Naive thymus-derived CD4-positive, alpha-beta T cell (primary cell): Measurements from ENCODE around the gene PTX4. TPM values are rescaled to one million over a fixed set of nuclear protein-coding genes. Genes with fewer than 3 reads are reported as not detected.

Experiments
- ATAC-seq: fragments of 150-1000 bp; cut with Tn5 transposase; 2 replicates; pipeline ENCODE4 v1.10.0; 2021; ENCODE audit warnings: mild to moderate bottlenecking, moderate library complexity
- CTCF ChIA-PET: fragments of 350-600 bp; sonication (Branson Sonifier 250); formaldehyde crosslinking; loops from one replicate; lab custom pipeline; 2021; ENCODE audit warnings: antibody characterized with exemption; lab: Charles Lee
- POLR2A ChIA-PET: fragments of 350-600 bp; sonication (Branson Sonifier 250); formaldehyde crosslinking; loops from one replicate; lab custom pipeline; 2021; ENCODE audit warnings: antibody characterized with exemption, inconsistent platforms; lab: Charles Lee
- DNase-seq, 9 donors: peaks; one replicate each; pipeline versions ENCODE4 v3.0.0 to v3.0.0-alpha.2; 2020 to 2022; ENCODE audit warnings: mixed read lengths in 1 of 9
- H3K27ac ChIP-seq: one replicate; pipeline ENCODE4 v1.7.0; 2013; ENCODE audit warnings: mild to moderate bottlenecking, low read depth, low read length, moderate library complexity
- H3K27me3 ChIP-seq, 2 donors: one replicate each; pipeline ENCODE4 v1.7.0; 2013; ENCODE audit warnings: low read length in 2 of 2, mild to moderate bottlenecking in 2 of 2, moderate library complexity in 2 of 2; ENCODE audit not compliant: control insufficient read depth in 2 of 2, insufficient read depth in 2 of 2
- H3K36me3 ChIP-seq, 3 experiments: 1 replicate in 2 of 3; 2 replicates in 1 of 3; pipeline ENCODE4 v1.7.0; 2013; ENCODE audit warnings: low read length in 3 of 3, mild to moderate bottlenecking in 3 of 3, moderate library complexity in 1 of 3; ENCODE audit not compliant: insufficient read depth in 3 of 3, control insufficient read depth in 2 of 3
- H3K4me1 ChIP-seq, 2 donors: one replicate each; pipeline ENCODE4 v1.7.0; 2013; ENCODE audit warnings: low read length in 2 of 2, mild to moderate bottlenecking in 2 of 2, moderate library complexity in 1 of 2; ENCODE audit not compliant: control insufficient read depth in 2 of 2, insufficient read depth in 2 of 2
- H3K4me3 ChIP-seq: 2 replicates; pipeline ENCODE4 v1.7.0; 2013; ENCODE audit warnings: mild to moderate bottlenecking, low read length
- H3K9me3 ChIP-seq, 3 experiments: 1 replicate in 2 of 3; 2 replicates in 1 of 3; pipeline ENCODE4 v1.7.0; 2013; ENCODE audit warnings: low read length in 3 of 3; ENCODE audit not compliant: control insufficient read depth in 2 of 3
- H3K27ac Mint-ChIP-seq, 9 donors: one replicate each; pipeline ENCODE4 v1.8.0; 2020 to 2022; ENCODE audit warnings: mixed read lengths in 9 of 9, mild to moderate bottlenecking in 8 of 9, moderate library complexity in 5 of 9, inconsistent platforms in 2 of 9
- H3K27me3 Mint-ChIP-seq, 5 donors: one replicate each; pipeline ENCODE4 v1.8.0; 2021 to 2022; ENCODE audit warnings: mixed read lengths in 5 of 5, mild to moderate bottlenecking in 1 of 5
- H3K36me3 Mint-ChIP-seq, 5 donors: one replicate each; pipeline ENCODE4 v1.8.0; 2020 to 2022; ENCODE audit warnings: mixed read lengths in 5 of 5, mild to moderate bottlenecking in 3 of 5, inconsistent platforms in 1 of 5
- H3K4me1 Mint-ChIP-seq, 7 donors: one replicate each; pipeline ENCODE4 v1.8.0; 2020 to 2022; ENCODE audit warnings: mixed read lengths in 7 of 7, mild to moderate bottlenecking in 3 of 7, inconsistent platforms in 1 of 7
- H3K4me3 Mint-ChIP-seq, 10 donors: one replicate each; pipeline ENCODE4 v1.8.0; 2020 to 2022; ENCODE audit warnings: mild to moderate bottlenecking in 10 of 10, mixed read lengths in 10 of 10, moderate library complexity in 6 of 10, inconsistent platforms in 2 of 10
- H3K9me3 Mint-ChIP-seq, 11 donors: one replicate each; pipeline ENCODE4 v1.8.0; 2020 to 2022; ENCODE audit warnings: mixed read lengths in 11 of 11, mild to moderate bottlenecking in 4 of 11, inconsistent platforms in 1 of 11, moderate library complexity in 1 of 11
- intact Hi-C, 2 donors: fragments of 100-400 bp; cut with micrococcal nuclease; formaldehyde crosslinking; loops; one replicate each; pipeline ENCODE4 v1.15.1; 2023
- polyA plus RNA-seq, 2 donors: library from polyadenylated mRNA; unstranded; fragments of 300-500 nt; fragmentation: Illumina TruSeq; gene quantifications; one replicate each; pipeline ENCODE4 v1.2.3, GENCODE V29; 2021
- total RNA-seq, 6 experiments: library from RNA in 5 of 6; stranded (reverse) in 5 of 6; gene quantifications; 1 replicate in 5 of 6; 2 replicates in 1 of 6; pipeline ENCODE4 v1.2.3 and lab custom pipeline; 2021 to 2026

Gene PTX4
- total and polyA plus RNA-seq, 7 experiments from 2014 or later = 0.24 to 0.64 TPM; not detected in 5

- CTCF ChIA-PET = no interaction called here
- ATAC-seq = no peak
- peaks cover 0 to 6% (median 0%) of the 10 kb centered on the region in 7 donors for H3K4me1 Mint-ChIP-seq
- H3K9me3 Mint-ChIP-seq = no peaks in the 10 kb centered on the region
- POLR2A ChIA-PET = no interaction called here
- Histone ChIP-seq H3K9me3 (no peaks in the 10 kb centered on the region), H3K4me3 (no peak overlapping the region), H3K36me3 (peaks cover 0 to 77% (median 11%) of the 10 kb centered on the region in 3 experiments), H3K27me3 (no peaks in the 10 kb centered on the region), H3K27ac (no peak overlapping the region), H3K4me1 (no peaks in the 10 kb centered on the region)
- intact Hi-C loops = no loop called here
- peaks cover 0 to 16% (median 0%) of the 10 kb centered on the region in 5 donors for H3K36me3 Mint-ChIP-seq
- H3K27ac Mint-ChIP-seq = no peak overlapping the region
- DNase-seq = no peak
- H3K27me3 Mint-ChIP-seq = no peaks in the 10 kb centered on the region
- H3K4me3 Mint-ChIP-seq = no peak overlapping the region
Observed at GRCh38 chr16:1460602-1461138, 28.1 kb downstream of the PTX4 start.

GRCh38 chr16:1459967-1460366, 28.8 kb downstream of the PTX4 start:
- H3K9me3 ChIP-seq = no peaks in the 10 kb centered on the region
- H3K4me1 ChIP-seq = no peaks in the 10 kb centered on the region
- POLR2A ChIA-PET = no interaction called here
- Mint-ChIP-seq H3K9me3 (no peaks in the 10 kb centered on the region), H3K27ac (peak overlapping the region in 1 of 9 donors; percentile 49), H3K36me3 (peaks cover 0 to 16% (median 0%) of the 10 kb centered on the region in 5 donors), H3K4me1 (peaks cover 0 to 6% (median 0%) of the 10 kb centered on the region in 7 donors), H3K27me3 (no peaks in the 10 kb centered on the region), H3K4me3 (no peak overlapping the region)
- no peaks in the 10 kb centered on the region for H3K27me3 ChIP-seq
- H3K4me3 ChIP-seq = no peak overlapping the region
- DNase-seq (no peak), ATAC-seq (no peak)
- intact Hi-C loops = no loop called here
- H3K36me3 ChIP-seq = peaks cover 0 to 81% (median 6%) of the 10 kb centered on the region in 3 experiments
- no peak overlapping the region for H3K27ac ChIP-seq
- CTCF ChIA-PET = no interaction called here

DNA sequence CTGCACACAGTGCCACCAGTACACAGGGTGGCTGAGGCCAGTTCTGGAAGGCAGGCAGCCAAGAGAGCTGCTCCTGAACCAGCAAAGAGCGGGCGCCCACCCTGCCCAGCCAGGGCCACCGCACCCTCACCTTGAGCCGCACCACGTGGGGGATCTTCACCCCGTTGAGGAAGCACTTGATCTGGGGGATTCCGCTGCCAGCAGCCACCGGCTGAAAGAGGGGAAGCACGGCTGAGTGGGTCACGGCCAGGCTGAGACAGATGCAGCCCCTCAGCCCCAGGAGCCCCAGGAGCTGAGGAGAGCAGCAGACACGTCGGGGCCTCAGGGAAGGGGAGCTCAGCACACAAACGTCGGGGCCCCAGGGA, 29.8 kb downstream of the PTX4 start:
- Histone ChIP-seq H3K4me3 (no peak overlapping the region), H3K4me1 (no peaks in the 10 kb centered on the region), H3K36me3 (peaks cover 0 to 81% (median 6%) of the 10 kb centered on the region in 3 experiments), H3K9me3 (no peaks in the 10 kb centered on the region), H3K27me3 (no peaks in the 10 kb centered on the region), H3K27ac (no peak overlapping the region)
- Mint-ChIP-seq H3K27me3 (no peaks in the 10 kb centered on the region), H3K4me1 (peaks cover 0 to 6% (median 0%) of the 10 kb centered on the region in 7 donors), H3K27ac (no peak overlapping the region), H3K36me3 (peaks cover 0 to 12% (median 0%) of the 10 kb centered on the region in 5 donors), H3K9me3 (no peaks in the 10 kb centered on the region), H3K4me3 (no peak overlapping the region)
- no peak for DNase-seq
- ATAC-seq = peak; percentile 63
- intact Hi-C loops = no loop called here
- POLR2A ChIA-PET = interaction anchor here (0.5 kb wide), 1 partner anchor 38 kb away, joined by 3 read pairs; no protein-coding TSS in a partner anchor
- CTCF ChIA-PET = no interaction called here

DNA sequence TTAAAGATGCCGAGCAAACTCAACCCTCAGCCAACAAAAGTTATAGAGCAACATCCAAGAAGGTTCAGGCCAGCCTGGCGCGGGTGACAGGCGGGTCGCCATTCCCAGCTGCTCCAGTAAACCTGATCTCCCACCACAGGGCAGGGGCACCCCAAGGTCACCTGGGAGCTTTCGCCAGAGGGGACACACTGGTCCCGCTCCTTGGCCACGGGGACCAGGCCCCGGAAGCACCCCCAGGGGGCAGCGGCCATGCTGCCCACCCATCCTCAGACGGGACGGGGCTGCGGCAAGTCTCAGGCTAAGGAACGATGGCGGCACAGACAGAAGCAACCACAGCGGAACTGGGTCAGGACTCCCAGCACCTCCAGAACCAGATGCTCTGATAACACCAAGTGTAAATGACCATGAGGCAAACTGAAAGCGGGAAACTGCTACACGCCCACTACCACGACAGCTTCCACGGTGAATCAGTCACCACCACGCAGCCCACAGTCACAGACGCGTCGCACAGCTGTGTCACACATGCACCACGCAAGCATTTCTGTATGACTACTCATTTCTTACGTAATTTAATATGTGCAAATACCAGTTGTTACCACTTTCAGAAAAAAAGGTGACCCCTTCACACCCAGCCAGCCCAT, 30.3 kb downstream of the PTX4 start:
- no peaks in the 10 kb centered on the region for H3K4me1 ChIP-seq
- H3K27me3 Mint-ChIP-seq = no peaks in the 10 kb centered on the region
- POLR2A ChIA-PET = no interaction called here
- CTCF ChIA-PET = no interaction called here
- H3K4me1 Mint-ChIP-seq = peaks cover 0 to 6% (median 0%) of the 10 kb centered on the region in 7 donors
- peak overlapping the region in 1 of 9 donors; percentile 32 for H3K27ac Mint-ChIP-seq
- H3K36me3 ChIP-seq = peaks cover 0 to 86% (median 9%) of the 10 kb centered on the region in 3 experiments
- intact Hi-C loops = no loop called here
- H3K4me3 Mint-ChIP-seq = no peak overlapping the region
- peak; percentile 40 for ATAC-seq
- DNase-seq = peak in 1 of 9 donors; percentile 32
- H3K9me3 ChIP-seq = no peaks in the 10 kb centered on the region
- H3K4me3 ChIP-seq = no peak overlapping the region
- H3K36me3 Mint-ChIP-seq = peaks cover 0 to 11% (median 0%) of the 10 kb centered on the region in 5 donors
- H3K9me3 Mint-ChIP-seq = no peaks in the 10 kb centered on the region
- H3K27me3 ChIP-seq = no peaks in the 10 kb centered on the region
- no peak overlapping the region for H3K27ac ChIP-seq

GRCh38 chr16:1457489-1458245, 31.1 kb downstream of the PTX4 start:
- intact Hi-C loops = no loop called here
- H3K36me3 ChIP-seq = peaks cover 0 to 86% (median 11%) of the 10 kb centered on the region in 3 experiments

GRCh38 chr16:1456951-1457350, 31.8 kb downstream of the PTX4 start:
- H3K9me3 ChIP-seq = no peaks in the 10 kb centered on the region
- ATAC-seq = no peak
- H3K4me1 ChIP-seq = no peaks in the 10 kb centered on the region
- Mint-ChIP-seq H3K27ac (no peak overlapping the region), H3K27me3 (no peaks in the 10 kb centered on the region), H3K4me1 (peaks cover 0 to 6% (median 0%) of the 10 kb centered on the region in 7 donors), H3K9me3 (no peaks in the 10 kb centered on the region), H3K36me3 (peaks cover 0 to 4% (median 0%) of the 10 kb centered on the region in 5 donors), H3K4me3 (no peak overlapping the region)
- POLR2A ChIA-PET = no interaction called here
- no peaks in the 10 kb centered on the region for H3K27me3 ChIP-seq
- peaks cover 0 to 91% (median 11%) of the 10 kb centered on the region in 3 experiments for H3K36me3 ChIP-seq
- DNase-seq = no peak
- intact Hi-C loops = no loop called here
- CTCF ChIA-PET = no interaction called here
- H3K27ac ChIP-seq = no peak overlapping the region
- no peak overlapping the region for H3K4me3 ChIP-seq

More at GRCh38 chr16:1457489-1458245, 31.1 kb downstream of the PTX4 start:
- no peak for ATAC-seq
- no peaks in the 10 kb centered on the region for H3K27me3 Mint-ChIP-seq
- ChIA-PET CTCF (no interaction called here), POLR2A (no interaction called here)
- no peaks in the 10 kb centered on the region for H3K9me3 Mint-ChIP-seq
- no peak overlapping the region for H3K4me3 Mint-ChIP-seq
- no peak overlapping the region for H3K27ac ChIP-seq
- no peaks in the 10 kb centered on the region for H3K4me1 ChIP-seq
- DNase-seq = no peak
- H3K9me3 ChIP-seq = no peaks in the 10 kb centered on the region
- H3K4me1 Mint-ChIP-seq = peaks cover 0 to 6% (median 0%) of the 10 kb centered on the region in 7 donors
- no peaks in the 10 kb centered on the region for H3K27me3 ChIP-seq
- H3K36me3 Mint-ChIP-seq = peaks cover 0 to 6% (median 0%) of the 10 kb centered on the region in 5 donors
- H3K4me3 ChIP-seq = no peak overlapping the region
- H3K27ac Mint-ChIP-seq = no peak overlapping the region
